ENCODE measurements around the gene FGF13. TPM values are rescaled to one million over a fixed set of nuclear protein-coding genes. Genes with fewer than 3 reads are reported as not detected.

FGF13 gene
- total RNA-seq, 1 donor from 2014 or later: 6.8 TPM

DNA sequence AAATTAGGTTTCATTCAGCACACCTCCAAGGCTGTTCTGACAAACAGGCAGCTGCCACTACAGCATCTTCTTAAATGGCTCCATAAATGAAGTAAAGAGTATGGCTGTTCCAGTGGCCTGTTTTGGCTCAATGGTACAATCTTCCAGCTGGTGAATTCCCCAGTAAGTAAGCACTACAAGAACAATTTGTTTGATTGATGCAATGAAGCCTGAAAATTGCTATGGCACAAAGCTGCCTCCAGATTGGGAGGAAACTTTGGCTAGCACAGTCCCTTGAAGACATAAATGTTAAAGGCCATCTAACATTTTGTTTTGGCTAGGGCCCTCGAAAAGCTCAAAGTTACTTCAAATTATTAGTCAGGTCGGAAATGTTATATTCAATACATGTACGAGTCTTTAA is 47.5 kb downstream of the FGF13 start:
- no peak for DNase-seq (ENCODE audit: low read depth)
- H3K27me3 ChIP-seq (ENCODE audit: control insufficient read depth, insufficient read depth, low read length): no peaks in the 10 kb centered on the region
- no peak overlapping the region for H3K4me3 ChIP-seq (ENCODE audit: low read depth, low read length)
- no peaks in the 10 kb centered on the region for H3K36me3 ChIP-seq (ENCODE audit: control insufficient read depth, insufficient read depth, low read length)
- TF ChIP-seq CTCF (IDR thresholded peaks at IDR 0.05; ENCODE audit: insufficient read depth, low read length, severe bottlenecking): no peak
- FAIRE-seq: no peak

- H3K36me3 ChIP-seq (ENCODE audit: control insufficient read depth, insufficient read depth, low read length): no peaks in the 10 kb centered on the region
- DNase-seq (ENCODE audit: low read depth) (no peak), FAIRE-seq (no peak)
- H3K27me3 ChIP-seq (ENCODE audit: control insufficient read depth, insufficient read depth, low read length): no peaks in the 10 kb centered on the region
- TF ChIP-seq CTCF (IDR thresholded peaks at IDR 0.05; ENCODE audit: insufficient read depth, low read length, severe bottlenecking): no peak
- no peak overlapping the region for H3K4me3 ChIP-seq (ENCODE audit: low read depth, low read length)
These were observed 60.0 kb downstream of the FGF13 start for GRCh38 chrX:138651494-138651893.

GRCh38 chrX:138648568-138648967 is 62.9 kb downstream of the FGF13 start:
- FAIRE-seq: no peak
- H3K4me3 ChIP-seq (ENCODE audit: low read depth, low read length): no peak overlapping the region

GRCh38 chrX:138638996-138639395 is 72.5 kb downstream of the FGF13 start:
- no peak for DNase-seq (ENCODE audit: low read depth)
- Histone ChIP-seq H3K36me3 (ENCODE audit: control insufficient read depth, insufficient read depth, low read length) (no peaks in the 10 kb centered on the region), H3K4me3 (ENCODE audit: low read depth, low read length) (no peak overlapping the region), H3K27me3 (ENCODE audit: control insufficient read depth, insufficient read depth, low read length) (no peaks in the 10 kb centered on the region)
- FAIRE-seq: no peak
- TF ChIP-seq CTCF (IDR thresholded peaks at IDR 0.05; ENCODE audit: insufficient read depth, low read length, severe bottlenecking): no peak

More at GRCh38 chrX:138648568-138648967, 62.9 kb downstream of the FGF13 start:
- Histone ChIP-seq H3K27me3 (ENCODE audit: control insufficient read depth, insufficient read depth, low read length) (no peaks in the 10 kb centered on the region), H3K36me3 (ENCODE audit: control insufficient read depth, insufficient read depth, low read length) (no peaks in the 10 kb centered on the region)
- TF ChIP-seq CTCF (IDR thresholded peaks at IDR 0.05; ENCODE audit: insufficient read depth, low read length, severe bottlenecking): no peak
- no peak for DNase-seq (ENCODE audit: low read depth)

Data from bronchial epithelial cell (primary cell).